HFF-Myc (cell line): Measurements from ENCODE around the gene PKD1L1.
A peak's percentile ranks its signal among the peaks of the same experiment; 100 is the strongest.

Experiments used
- DNase-seq: peaks from one replicate; pipeline ENCODE4 v3.0.0-alpha.2; 2011; ENCODE audit warnings: low read depth; ENCODE audit errors: extremely low read depth
- H3K4me3 ChIP-seq: replicated peaks from 2 replicates; pipeline ENCODE4 v1.5.1; 2011; ENCODE audit warnings: low read depth, mild to moderate bottlenecking, control low read depth, low read length
- TF ChIP-seq, protein P1 (sequence below): IDR thresholded peaks from 2 replicates; pipeline ENCODE4 v1.5.1; 2012; ENCODE audit warnings: mild to moderate bottlenecking, low read depth, low read length, control low read depth; ENCODE audit errors: missing control alignments

PKD1L1 gene

DNA sequence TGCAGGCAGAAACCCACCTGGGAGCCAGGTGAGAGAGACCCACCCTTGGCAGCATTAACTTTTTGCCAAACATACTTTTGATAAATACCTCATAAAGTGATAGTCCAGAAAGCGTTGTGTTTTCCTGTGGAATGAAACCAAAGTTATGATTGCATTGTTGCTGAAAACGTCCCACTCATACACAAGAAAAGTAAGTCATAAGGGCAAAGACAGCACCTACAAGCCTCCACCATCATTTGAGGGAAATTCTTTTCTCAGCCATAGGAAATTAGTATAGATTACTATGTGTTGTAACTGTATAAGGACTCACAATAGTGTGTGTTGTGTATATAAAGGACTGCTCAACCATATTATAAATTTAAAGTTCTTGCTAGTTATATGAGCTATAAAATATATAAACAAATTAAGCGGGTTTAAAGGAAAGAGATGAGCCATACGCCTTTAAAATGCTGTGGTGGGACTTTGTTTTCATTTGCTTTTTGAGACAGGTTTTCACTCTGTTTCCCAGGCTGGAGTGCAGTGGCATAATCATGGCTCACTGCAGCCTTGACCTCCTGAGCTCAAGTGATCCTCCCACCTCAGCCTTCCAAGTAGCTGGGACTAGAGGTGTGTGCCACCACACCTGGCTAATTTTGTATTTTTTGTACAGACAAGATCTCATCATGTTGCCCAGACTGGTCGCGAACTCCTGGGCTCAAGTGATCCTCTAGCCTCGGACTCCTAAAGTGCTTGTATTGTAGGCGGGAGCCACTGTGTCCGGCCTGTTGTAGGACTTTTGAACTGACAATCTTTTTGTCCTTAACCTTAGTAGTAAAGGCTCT lies 160.8 kb downstream of the PKD1L1 start:
- no peak overlapping the region for H3K4me3 ChIP-seq
- no peak for DNase-seq
- TF ChIP-seq, protein P1, sequence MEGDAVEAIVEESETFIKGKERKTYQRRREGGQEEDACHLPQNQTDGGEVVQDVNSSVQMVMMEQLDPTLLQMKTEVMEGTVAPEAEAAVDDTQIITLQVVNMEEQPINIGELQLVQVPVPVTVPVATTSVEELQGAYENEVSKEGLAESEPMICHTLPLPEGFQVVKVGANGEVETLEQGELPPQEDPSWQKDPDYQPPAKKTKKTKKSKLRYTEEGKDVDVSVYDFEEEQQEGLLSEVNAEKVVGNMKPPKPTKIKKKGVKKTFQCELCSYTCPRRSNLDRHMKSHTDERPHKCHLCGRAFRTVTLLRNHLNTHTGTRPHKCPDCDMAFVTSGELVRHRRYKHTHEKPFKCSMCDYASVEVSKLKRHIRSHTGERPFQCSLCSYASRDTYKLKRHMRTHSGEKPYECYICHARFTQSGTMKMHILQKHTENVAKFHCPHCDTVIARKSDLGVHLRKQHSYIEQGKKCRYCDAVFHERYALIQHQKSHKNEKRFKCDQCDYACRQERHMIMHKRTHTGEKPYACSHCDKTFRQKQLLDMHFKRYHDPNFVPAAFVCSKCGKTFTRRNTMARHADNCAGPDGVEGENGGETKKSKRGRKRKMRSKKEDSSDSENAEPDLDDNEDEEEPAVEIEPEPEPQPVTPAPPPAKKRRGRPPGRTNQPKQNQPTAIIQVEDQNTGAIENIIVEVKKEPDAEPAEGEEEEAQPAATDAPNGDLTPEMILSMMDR, result no peak

DNA sequence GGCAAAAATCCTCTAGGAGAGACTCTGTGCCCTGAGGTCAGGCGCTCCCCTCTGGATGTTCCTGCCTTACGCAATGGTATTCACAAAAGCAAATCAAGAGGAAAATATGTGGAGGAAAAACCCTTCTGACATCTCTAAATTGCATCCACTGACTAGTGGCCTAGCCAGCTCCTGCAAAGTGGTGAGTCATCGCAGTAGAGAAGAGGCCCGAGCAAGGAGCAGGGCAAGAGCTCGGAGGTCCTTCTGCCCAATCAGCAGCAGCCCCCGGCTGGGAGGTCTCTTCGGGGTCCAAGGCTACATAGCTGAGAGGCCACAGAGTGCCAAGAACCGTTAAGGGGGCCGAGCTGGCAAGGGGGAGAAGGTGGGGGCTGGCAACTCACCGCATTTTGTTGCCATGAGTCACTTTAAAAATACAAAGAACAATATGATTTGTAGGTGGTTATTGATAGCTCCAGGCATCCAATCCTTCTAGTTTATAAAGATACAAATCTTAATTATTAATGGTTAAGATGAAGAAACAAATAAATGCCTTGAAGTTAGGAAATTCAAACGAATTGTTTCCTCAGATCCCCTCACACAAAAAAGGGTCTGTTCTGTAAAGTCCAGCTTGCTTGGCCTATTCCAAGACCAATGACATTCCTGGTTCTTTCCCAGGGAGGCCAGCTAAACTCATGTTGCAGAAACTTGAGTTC lies 161.6 kb downstream of the PKD1L1 start:
- H3K4me3 ChIP-seq, result no peak overlapping the region
- TF ChIP-seq, protein P1, result no peak
- DNase-seq, result peak; percentile 96

DNA sequence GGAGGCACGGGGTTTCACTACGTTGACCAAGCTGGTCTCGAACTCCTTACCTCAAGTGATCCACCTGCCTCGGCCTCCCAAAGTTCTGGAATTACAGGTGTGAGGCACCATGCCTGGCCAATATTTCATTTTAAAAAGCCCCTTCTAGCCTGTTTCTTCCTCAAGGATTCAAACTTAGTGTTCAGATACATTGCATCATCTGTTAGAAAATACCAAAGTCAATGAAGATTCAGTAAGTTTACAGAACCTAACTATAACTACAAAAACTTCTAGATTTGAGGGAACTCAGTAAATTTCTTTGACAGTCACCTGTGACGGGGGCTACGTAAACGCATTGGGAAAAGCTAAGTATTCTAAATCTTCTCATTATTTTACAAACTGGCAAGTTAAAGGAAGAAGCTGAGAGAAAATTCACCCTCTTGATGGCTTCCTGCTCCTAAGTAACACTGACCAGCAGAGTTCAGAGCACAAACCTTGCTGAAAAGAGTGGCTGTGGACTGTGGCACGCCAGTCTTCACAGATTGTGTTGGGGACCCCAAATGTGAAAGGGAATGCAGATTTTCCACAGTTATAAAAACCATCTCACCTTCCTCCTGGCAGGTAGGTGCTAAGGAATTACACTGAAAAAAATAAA lies 162.2 kb downstream of the PKD1L1 start:
- DNase-seq, result no peak
- TF ChIP-seq, protein P1, result no peak
- H3K4me3 ChIP-seq, result no peak overlapping the region

DNA sequence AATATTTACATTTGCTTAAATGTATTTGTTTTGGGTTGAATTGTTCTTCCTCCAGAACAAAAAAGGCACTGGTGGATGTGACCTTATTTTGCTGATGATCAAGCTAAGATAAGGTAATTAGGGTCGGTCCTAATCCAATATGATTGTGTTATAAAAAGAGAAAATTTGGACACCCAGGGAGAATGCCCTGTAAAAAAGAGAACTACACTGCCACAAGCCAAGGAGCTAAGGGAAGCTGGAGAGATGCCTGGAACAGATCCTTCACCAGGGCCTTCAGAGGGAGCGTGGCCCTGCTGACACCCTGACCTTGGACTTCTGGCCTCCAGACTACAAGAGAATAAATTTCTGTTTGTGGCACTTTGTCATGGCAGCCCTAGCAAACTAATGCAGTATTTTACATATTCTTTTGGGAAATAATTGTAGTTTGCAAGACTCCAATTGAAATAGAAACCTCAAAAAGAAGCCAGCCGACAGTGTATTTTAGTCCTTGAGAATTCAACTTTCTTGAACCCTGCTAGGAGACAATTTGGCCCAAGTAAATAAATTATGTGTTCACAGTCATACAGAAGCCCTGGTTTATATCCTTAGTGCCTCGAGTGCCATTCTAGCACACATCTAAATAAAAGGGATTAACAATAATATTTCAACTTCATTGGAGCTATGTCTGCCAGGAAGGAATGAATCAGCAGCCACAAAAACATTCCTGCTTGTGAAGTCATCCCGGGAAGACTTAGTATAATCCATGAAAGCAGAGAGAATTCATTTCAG lies 164.6 kb downstream of the PKD1L1 start:
- H3K4me3 ChIP-seq, result no peak overlapping the region
- DNase-seq, result peak; percentile 91
- TF ChIP-seq, protein P1, result no peak

DNA sequence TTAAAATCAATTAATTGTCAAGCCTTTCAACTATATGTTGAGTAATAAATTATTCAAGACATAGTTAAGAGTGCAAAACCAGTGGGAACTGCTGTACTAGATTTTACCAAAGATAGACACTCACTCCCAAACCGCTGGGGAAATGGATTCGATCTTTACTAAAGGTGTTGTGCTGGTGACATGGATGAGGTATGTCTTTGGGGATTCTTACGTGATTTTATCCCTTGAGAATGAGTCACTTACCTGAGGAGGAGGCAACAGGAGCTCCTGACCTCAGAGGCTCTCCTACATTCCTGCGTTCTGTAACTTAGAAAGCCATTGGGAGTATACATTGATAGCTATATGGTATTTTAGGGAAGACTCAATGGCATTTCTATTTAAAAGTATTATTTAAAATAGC lies 165.5 kb downstream of the PKD1L1 start:
- DNase-seq, result no peak
- H3K4me3 ChIP-seq, result no peak overlapping the region
- TF ChIP-seq, protein P1, result no peak

DNA sequence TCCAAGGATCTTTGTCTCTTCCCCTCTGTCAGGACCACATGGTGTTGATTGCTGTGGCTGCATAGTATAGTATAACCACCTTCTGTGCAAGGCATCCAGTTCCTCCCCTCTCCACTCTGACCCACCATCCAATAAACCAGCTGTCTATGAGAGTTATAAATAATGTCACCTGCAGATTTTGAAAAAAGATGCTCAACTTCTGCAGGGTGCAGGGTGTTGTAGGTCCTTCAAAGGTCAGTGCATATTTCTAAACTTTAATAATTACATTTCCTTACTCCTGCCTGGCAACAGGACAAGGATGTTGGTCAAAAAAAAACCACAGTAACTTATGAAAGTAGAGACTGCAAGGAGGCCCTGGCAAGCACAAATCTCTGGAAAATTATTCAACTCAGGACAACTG lies 166.2 kb downstream of the PKD1L1 start:
- DNase-seq, result no peak

More for the DNA sequence above, 166.2 kb downstream of the PKD1L1 start:
- no peak overlapping the region for H3K4me3 ChIP-seq
- TF ChIP-seq, protein P1, result no peak
